Measurements from ENCODE around the gene MARCHF2.
"Not testable (repeated sequence)": the region's sequence is repeated elsewhere in the genome, so short reads cannot be mapped to it uniquely, and the experiment has no call there.

Gene MARCHF2

DNA sequence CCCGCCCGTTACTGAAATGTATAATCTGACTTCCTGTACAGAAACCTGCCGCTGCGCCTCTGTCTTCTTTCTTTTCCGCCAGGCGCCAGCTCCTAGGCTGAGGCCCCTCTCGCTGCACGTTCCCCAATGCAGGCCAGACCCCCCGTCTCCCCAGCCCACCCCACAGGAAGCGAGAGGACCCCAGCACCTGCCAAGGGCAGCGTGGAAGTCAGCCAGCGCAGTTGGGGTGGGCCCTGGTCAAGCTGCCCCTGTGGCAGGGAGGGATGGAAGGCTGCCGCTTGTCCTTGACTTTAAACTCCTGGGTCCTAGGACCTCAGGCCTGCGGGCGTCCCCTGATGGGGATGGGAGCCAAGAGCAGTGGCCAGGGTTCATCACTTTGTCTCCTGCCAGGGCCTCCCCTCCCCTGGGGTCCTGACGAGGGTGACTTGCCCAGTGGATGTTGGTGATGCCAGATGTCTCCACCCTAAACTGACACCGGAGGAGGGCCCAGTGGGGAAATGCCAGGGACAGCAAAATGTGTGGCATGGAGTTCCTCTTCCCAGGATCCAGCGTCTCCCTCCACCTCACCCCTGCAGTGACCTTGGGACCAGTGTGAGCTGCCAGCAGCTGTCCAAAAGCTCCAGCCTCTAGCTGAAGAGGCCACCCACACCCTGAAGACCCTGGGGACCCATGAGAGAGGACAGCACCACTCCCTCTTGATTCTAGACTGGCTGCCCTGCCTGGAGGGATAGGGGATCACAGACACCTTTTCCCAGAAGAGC is 8.5 kb upstream of the MARCHF2 start:
- Histone ChIP-seq H3K4me3 (ENCODE audit: severe bottlenecking) (no peak overlapping the region), H3K36me3 (ENCODE audit: low read depth) (peaks cover 17% of the 10 kb centered on the region), H3K27ac (ENCODE audit: poor library complexity, severe bottlenecking) (no peak overlapping the region), H3K4me1 (ENCODE audit: insufficient read depth, poor library complexity, severe bottlenecking) (no peaks in the 10 kb centered on the region), H3K27me3 (ENCODE audit: insufficient read depth, poor library complexity, severe bottlenecking) (no peaks in the 10 kb centered on the region), H3K9me3 (ENCODE audit: severe bottlenecking) (no peaks in the 10 kb centered on the region)
- DNase-seq (ENCODE audit: low spot score), result no peak
- TF ChIP-seq, protein P1, sequence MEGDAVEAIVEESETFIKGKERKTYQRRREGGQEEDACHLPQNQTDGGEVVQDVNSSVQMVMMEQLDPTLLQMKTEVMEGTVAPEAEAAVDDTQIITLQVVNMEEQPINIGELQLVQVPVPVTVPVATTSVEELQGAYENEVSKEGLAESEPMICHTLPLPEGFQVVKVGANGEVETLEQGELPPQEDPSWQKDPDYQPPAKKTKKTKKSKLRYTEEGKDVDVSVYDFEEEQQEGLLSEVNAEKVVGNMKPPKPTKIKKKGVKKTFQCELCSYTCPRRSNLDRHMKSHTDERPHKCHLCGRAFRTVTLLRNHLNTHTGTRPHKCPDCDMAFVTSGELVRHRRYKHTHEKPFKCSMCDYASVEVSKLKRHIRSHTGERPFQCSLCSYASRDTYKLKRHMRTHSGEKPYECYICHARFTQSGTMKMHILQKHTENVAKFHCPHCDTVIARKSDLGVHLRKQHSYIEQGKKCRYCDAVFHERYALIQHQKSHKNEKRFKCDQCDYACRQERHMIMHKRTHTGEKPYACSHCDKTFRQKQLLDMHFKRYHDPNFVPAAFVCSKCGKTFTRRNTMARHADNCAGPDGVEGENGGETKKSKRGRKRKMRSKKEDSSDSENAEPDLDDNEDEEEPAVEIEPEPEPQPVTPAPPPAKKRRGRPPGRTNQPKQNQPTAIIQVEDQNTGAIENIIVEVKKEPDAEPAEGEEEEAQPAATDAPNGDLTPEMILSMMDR (IDR thresholded peaks at IDR 0.05; ENCODE audit: poor library complexity, severe bottlenecking), result no peak
- ATAC-seq (ENCODE audit: low read depth), result no peak

DNA sequence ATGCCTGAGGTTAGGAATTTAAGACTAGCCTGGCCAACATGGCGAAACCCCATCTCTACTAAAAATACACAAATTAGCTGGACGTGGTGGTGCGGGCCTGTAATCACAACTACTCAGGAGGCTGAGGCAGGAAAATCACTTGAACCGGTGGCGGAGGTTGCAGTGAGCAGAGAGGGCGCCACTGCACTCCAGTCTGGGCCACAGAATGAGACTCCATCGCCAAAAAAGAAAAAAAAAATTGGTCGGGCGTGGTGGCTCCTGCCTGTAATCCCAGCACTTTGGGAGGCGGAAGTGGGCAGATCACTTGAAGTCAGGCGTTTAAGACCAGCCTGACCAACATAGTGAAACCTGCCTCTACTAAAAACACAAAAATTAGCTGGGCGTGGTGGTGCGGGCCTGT is 2.4 kb upstream of the MARCHF2 start:
- not testable (repeated sequence) for H3K27ac ChIP-seq (ENCODE audit: poor library complexity, severe bottlenecking); DNase-seq (ENCODE audit: low spot score); H3K36me3 ChIP-seq (ENCODE audit: low read depth); H3K4me3 ChIP-seq (ENCODE audit: severe bottlenecking); ATAC-seq (ENCODE audit: low read depth); H3K9me3 ChIP-seq (ENCODE audit: severe bottlenecking); H3K27me3 ChIP-seq (ENCODE audit: insufficient read depth, poor library complexity, severe bottlenecking); H3K4me1 ChIP-seq (ENCODE audit: insufficient read depth, poor library complexity, severe bottlenecking)

DNA sequence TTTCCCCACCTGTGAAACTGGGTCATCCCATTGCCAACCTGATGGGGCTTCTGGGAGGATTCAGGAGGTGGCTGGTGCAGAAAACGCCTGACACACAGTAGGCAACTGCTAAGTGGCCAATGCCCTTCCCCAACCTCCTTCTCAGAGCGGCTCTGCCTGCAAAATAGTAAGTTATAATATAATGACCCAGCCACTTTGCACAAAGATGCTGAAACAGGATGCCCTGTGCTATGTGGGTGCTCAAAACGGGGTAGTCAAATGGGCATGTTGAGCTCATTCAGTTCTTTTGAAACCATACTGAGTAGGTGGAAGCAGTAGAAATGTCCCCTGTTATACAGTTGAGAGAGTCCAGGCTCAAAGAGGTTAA is 507 bp downstream of the MARCHF2 start:
- Histone ChIP-seq H3K9me3 (ENCODE audit: severe bottlenecking) (no peaks in the 10 kb centered on the region), H3K27ac (ENCODE audit: poor library complexity, severe bottlenecking) (no peak overlapping the region), H3K36me3 (ENCODE audit: low read depth) (no peaks in the 10 kb centered on the region), H3K4me1 (ENCODE audit: insufficient read depth, poor library complexity, severe bottlenecking) (no peaks in the 10 kb centered on the region), H3K4me3 (ENCODE audit: severe bottlenecking) (peak overlapping the region; percentile 70), H3K27me3 (ENCODE audit: insufficient read depth, poor library complexity, severe bottlenecking) (no peaks in the 10 kb centered on the region)
- ATAC-seq (ENCODE audit: low read depth) (no peak), DNase-seq (ENCODE audit: low spot score) (no peak)
- TF ChIP-seq, protein P1 (IDR thresholded peaks at IDR 0.05; ENCODE audit: poor library complexity, severe bottlenecking), result no peak

DNA sequence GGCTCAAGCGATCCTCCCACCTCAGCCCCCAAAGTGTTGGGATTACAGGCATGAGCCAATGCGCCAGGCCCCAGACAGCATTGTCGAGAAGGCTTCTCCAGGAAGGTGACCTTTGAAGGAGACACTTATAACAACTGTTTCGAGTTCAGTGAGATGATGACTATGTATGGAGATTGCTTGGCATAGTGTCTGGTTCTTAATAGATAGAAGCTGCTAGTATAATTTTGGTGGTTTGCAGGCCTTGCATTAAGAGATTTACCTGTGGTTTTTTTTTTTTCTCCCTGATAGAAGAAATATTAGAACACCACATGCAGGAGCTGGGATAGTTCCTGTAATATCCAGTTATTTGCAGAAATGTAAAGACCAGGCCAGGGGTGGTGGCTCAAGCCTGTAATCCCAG is 3.7 kb downstream of the MARCHF2 start:
- Histone ChIP-seq H3K27ac (ENCODE audit: poor library complexity, severe bottlenecking) (no peak overlapping the region), H3K27me3 (ENCODE audit: insufficient read depth, poor library complexity, severe bottlenecking) (no peaks in the 10 kb centered on the region), H3K4me3 (ENCODE audit: severe bottlenecking) (no peak overlapping the region), H3K36me3 (ENCODE audit: low read depth) (no peaks in the 10 kb centered on the region), H3K4me1 (ENCODE audit: insufficient read depth, poor library complexity, severe bottlenecking) (no peaks in the 10 kb centered on the region), H3K9me3 (ENCODE audit: severe bottlenecking) (no peaks in the 10 kb centered on the region)
- DNase-seq (ENCODE audit: low spot score) (no peak), ATAC-seq (ENCODE audit: low read depth) (no peak)
- TF ChIP-seq, protein P1 (IDR thresholded peaks at IDR 0.05; ENCODE audit: poor library complexity, severe bottlenecking), result no peak

DNA sequence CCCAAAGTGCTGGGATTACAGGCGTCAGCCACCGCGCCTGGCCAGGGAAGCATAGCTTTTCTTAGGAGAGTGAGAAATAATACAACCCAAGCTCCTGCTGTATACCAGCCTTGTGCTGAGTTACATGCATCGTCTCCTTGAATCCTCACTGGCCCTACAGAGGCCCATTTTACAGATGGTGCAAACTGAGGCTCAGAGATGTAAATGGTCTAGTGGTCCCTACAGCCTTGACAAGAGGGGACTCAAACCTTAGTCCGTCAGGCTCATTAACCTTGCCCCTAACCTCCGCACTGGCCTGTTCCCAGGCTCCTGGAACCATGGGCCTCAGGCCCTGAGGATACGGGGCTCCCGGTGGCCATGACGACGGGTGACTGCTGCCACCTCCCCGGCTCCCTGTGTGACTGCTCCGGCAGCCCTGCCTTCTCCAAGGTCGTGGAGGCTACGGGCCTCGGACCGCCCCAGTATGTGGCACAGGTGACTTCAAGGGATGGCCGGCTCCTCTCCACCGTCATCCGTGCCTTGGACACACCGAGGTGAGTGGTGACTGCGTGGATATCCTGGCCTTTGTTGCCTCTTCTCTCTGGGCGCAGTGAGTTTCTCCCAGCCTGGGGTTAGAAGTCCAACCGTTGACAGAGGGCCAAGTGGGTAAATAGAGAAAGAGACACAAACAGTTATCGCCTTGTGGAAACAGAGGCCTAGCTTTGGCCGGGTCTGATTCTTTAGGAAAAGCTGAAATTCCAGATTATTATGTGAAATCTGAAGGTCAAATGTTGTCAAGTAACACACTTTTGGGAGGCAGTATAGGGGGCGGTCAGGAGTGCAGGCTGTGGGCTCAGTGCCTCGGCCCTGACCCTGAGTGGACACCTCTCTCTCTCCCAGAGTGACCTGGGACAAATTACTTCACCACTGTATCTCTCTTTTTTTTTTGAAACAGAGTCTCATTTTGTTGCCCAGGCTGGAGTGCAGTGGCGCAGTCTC is 8.7 kb downstream of the MARCHF2 start:
- Histone ChIP-seq H3K9me3 (ENCODE audit: severe bottlenecking) (no peaks in the 10 kb centered on the region), H3K27me3 (ENCODE audit: insufficient read depth, poor library complexity, severe bottlenecking) (no peaks in the 10 kb centered on the region), H3K4me3 (ENCODE audit: severe bottlenecking) (no peak overlapping the region), H3K36me3 (ENCODE audit: low read depth) (no peaks in the 10 kb centered on the region), H3K27ac (ENCODE audit: poor library complexity, severe bottlenecking) (no peak overlapping the region), H3K4me1 (ENCODE audit: insufficient read depth, poor library complexity, severe bottlenecking) (peaks cover 9% of the 10 kb centered on the region)
- ATAC-seq (ENCODE audit: low read depth), result no peak
- no peak for DNase-seq (ENCODE audit: low spot score)
- TF ChIP-seq, protein P1 (IDR thresholded peaks at IDR 0.05; ENCODE audit: poor library complexity, severe bottlenecking), result no peak
